RWPE2 (cell line): ENCODE data around the gene TLK1.

Source experiments
- ATAC-seq: fragments of 200-7000 bp; cut with Tn5 transposase; 3 replicates; pipeline ENCODE4 v1.9.1; 2021; ENCODE audit warnings: low read depth
- DNase-seq: peaks from one replicate; pipeline ENCODE4 v3.0.0-alpha.2; 2020; ENCODE audit warnings: low spot score
- H3K27ac ChIP-seq: fragments of 450-650 bp; 2 replicates; pipeline ENCODE4 v1.5.1; 2017; ENCODE audit warnings: mild to moderate bottlenecking; ENCODE audit not compliant: poor library complexity, severe bottlenecking
- H3K27me3 ChIP-seq: fragments of 250-450 bp; sonication (Bioruptor Pico); 2 replicates; pipeline ENCODE4 v1.5.1; 2021; ENCODE audit warnings: mild to moderate bottlenecking, moderate library complexity; ENCODE audit not compliant: insufficient read depth, poor library complexity, severe bottlenecking
- H3K36me3 ChIP-seq: fragments of 250-450 bp; sonication (Bioruptor Pico); 2 replicates; pipeline ENCODE4 v1.5.1; 2020; ENCODE audit warnings: low read depth, mild to moderate bottlenecking, moderate library complexity
- H3K4me1 ChIP-seq: fragments of 250-450 bp; sonication (Bioruptor Pico); 2 replicates; pipeline ENCODE4 v1.5.1; 2021; ENCODE audit warnings: mild to moderate bottlenecking, moderate library complexity; ENCODE audit not compliant: insufficient read depth, poor library complexity, severe bottlenecking
- H3K4me3 ChIP-seq: fragments of 250-450 bp; sonication (Bioruptor Pico); 2 replicates; pipeline ENCODE4 v1.5.1; 2021; ENCODE audit warnings: mild to moderate bottlenecking, moderate library complexity; ENCODE audit not compliant: severe bottlenecking
- H3K9me3 ChIP-seq: fragments of 250-450 bp; sonication (Bioruptor Pico); 2 replicates; pipeline ENCODE4 v1.5.1; 2021; ENCODE audit warnings: mild to moderate bottlenecking, moderate library complexity; ENCODE audit not compliant: severe bottlenecking
- TF ChIP-seq, protein P1 (sequence below): fragments of 450-650 bp; IDR thresholded peaks from one replicate; pipeline ENCODE4 v1.5.1; 2017; ENCODE audit warnings: mild to moderate bottlenecking, moderate library complexity; ENCODE audit not compliant: poor library complexity, severe bottlenecking

TLK1 gene

DNA sequence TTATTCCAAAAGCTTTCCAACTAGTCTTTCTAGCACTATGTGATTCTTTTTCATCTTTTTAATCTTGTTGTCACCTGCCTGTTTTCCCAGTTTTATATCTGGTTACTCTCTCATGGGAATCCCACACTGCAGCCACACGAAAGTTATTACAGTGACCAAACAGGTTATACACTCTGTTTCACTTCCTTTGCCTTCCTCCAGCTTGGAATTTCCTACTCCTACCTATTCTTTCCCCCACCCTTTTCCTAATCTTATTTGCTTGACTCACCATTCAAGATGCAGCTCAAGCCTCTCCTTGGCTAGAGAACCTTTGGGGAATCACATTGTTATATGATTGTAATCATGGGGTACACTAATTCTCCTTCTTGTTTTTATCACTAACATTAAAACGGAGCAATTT, 13.4 kb upstream of the TLK1 start:
- TF ChIP-seq, protein P1, sequence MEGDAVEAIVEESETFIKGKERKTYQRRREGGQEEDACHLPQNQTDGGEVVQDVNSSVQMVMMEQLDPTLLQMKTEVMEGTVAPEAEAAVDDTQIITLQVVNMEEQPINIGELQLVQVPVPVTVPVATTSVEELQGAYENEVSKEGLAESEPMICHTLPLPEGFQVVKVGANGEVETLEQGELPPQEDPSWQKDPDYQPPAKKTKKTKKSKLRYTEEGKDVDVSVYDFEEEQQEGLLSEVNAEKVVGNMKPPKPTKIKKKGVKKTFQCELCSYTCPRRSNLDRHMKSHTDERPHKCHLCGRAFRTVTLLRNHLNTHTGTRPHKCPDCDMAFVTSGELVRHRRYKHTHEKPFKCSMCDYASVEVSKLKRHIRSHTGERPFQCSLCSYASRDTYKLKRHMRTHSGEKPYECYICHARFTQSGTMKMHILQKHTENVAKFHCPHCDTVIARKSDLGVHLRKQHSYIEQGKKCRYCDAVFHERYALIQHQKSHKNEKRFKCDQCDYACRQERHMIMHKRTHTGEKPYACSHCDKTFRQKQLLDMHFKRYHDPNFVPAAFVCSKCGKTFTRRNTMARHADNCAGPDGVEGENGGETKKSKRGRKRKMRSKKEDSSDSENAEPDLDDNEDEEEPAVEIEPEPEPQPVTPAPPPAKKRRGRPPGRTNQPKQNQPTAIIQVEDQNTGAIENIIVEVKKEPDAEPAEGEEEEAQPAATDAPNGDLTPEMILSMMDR = no peak
- DNase-seq (no peak), ATAC-seq (peak; percentile 58; the same call in 2 of the 3 replicates)
- no peaks in the 10 kb centered on the region for H3K36me3 ChIP-seq
- no peak overlapping the region for H3K4me3 ChIP-seq
- H3K27ac ChIP-seq = no peak overlapping the region
- H3K4me1 ChIP-seq = peaks cover 6% of the 10 kb centered on the region
- peaks cover 3% of the 10 kb centered on the region for H3K9me3 ChIP-seq
- H3K27me3 ChIP-seq = no peaks in the 10 kb centered on the region

DNA sequence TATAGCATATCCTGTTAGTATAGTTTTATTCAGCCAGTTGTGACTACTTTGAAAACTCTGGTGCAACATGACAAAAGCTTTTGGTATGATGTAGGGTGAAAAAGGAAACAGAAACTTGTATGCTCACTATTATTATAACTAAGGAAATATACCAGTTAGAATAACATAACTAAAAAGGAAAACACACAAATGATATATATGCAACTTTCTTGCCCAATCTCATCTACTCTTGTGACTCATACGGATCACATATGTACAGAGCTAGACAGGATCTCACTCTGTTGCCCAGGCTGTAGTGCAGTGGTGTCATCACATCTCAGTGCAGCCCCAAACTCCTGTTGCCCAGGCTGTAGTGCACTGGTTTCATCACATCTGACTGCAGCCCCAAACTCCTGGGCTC, 12.4 kb upstream of the TLK1 start:
- Histone ChIP-seq H3K36me3 (no peaks in the 10 kb centered on the region), H3K9me3 (no peaks in the 10 kb centered on the region), H3K4me1 (peaks cover 6% of the 10 kb centered on the region), H3K27me3 (no peaks in the 10 kb centered on the region), H3K27ac (no peak overlapping the region), H3K4me3 (no peak overlapping the region)
- TF ChIP-seq, protein P1 = no peak
- no peak for DNase-seq
- no peak for ATAC-seq

DNA sequence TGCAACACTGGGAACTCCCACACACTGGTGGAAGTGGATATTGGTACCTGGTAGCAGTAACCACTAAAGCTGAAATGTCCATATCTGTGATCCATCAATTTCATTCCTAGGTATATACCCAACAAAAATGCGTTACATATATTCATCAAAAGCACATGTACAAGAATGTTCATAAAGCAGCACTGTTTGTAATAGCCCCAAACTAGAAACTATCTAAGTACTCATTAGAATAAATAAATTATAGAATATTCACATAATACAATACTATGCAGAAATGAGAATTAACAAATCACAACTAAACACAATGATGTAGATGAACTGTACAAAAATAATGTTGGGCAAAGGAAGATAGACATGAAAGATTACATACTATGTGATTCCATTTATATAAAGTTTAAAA, 11.1 kb upstream of the TLK1 start:
- H3K36me3 ChIP-seq = no peaks in the 10 kb centered on the region
- ATAC-seq = no peak
- H3K9me3 ChIP-seq = no peaks in the 10 kb centered on the region
- no peak overlapping the region for H3K27ac ChIP-seq
- no peaks in the 10 kb centered on the region for H3K27me3 ChIP-seq
- H3K4me1 ChIP-seq = peaks cover 6% of the 10 kb centered on the region
- TF ChIP-seq, protein P1 = no peak
- no peak overlapping the region for H3K4me3 ChIP-seq
- no peak for DNase-seq

DNA sequence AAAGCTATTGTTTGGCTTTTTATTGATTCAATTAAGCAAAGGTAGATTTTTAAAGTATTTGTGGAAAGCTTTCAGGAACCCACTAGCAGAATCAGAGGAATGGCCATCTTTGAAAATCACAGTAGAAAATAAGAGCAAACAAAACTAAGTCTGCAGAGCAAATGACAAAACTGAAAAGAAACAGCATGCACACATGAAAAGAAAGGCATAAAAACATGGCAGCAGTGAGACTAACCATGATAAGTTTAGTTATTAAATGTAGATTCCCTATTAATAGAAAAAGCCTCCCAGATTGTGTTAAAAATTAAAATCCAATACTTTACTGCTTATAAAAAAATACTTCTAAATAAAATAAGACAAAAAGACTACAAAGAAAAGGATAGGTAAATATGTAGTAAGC, 9.1 kb upstream of the TLK1 start:
- DNase-seq (no peak), ATAC-seq (no peak)
- Histone ChIP-seq H3K36me3 (no peaks in the 10 kb centered on the region), H3K4me3 (no peak overlapping the region), H3K9me3 (no peaks in the 10 kb centered on the region), H3K27ac (no peak overlapping the region), H3K27me3 (no peaks in the 10 kb centered on the region), H3K4me1 (peaks cover 6% of the 10 kb centered on the region)
- TF ChIP-seq, protein P1 = no peak

DNA sequence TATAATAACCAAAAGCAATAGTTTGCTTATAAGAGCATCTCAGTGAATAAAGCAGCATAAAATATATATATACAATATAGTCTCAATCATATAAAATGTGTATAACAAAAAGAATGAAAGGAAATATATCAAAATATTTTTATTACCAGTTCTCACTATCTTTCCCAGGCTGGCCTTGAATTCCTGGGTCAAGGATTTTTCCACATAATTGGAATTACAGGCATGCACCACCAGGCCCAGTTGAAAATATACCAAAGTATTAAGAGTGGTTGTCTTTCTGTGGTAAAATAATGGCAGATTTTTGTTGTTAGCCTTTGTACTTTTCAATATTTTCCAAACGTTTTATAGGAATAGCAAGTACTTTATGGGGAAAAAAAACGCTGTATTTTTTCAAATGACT, 8.6 kb upstream of the TLK1 start:
- no peaks in the 10 kb centered on the region for H3K9me3 ChIP-seq
- DNase-seq = no peak
- no peak overlapping the region for H3K27ac ChIP-seq
- H3K4me1 ChIP-seq = peaks cover 3% of the 10 kb centered on the region
- TF ChIP-seq, protein P1 = no peak
- ATAC-seq = no peak
- H3K36me3 ChIP-seq = no peaks in the 10 kb centered on the region
- H3K4me3 ChIP-seq = no peak overlapping the region
- H3K27me3 ChIP-seq = no peaks in the 10 kb centered on the region
